Progenitor cell of endocrine pancreas (in vitro differentiated cells): Measurements from ENCODE around the gene CDH15. TPM values are rescaled to one million over a fixed set of nuclear protein-coding genes. Genes with fewer than 3 reads are reported as not detected.

Source experiments
- DNase-seq: peaks from one replicate; pipeline ENCODE4 v3.0.0; 2021; ENCODE audit warnings: low spot score; ENCODE audit not compliant: unreplicated experiment
- H3K27ac Mint-ChIP-seq: 2 replicates; pipeline ENCODE4 v1.8.0; 2021; ENCODE audit warnings: mild to moderate bottlenecking, moderate library complexity, mixed read lengths
- H3K27me3 Mint-ChIP-seq: 2 replicates; pipeline ENCODE4 v1.8.0; 2021; ENCODE audit warnings: mixed read lengths
- H3K36me3 Mint-ChIP-seq: 2 replicates; pipeline ENCODE4 v1.8.0; 2022; ENCODE audit warnings: mixed read lengths; ENCODE audit not compliant: insufficient read depth
- H3K4me1 Mint-ChIP-seq: 2 replicates; pipeline ENCODE4 v1.8.0; 2021; ENCODE audit warnings: low read depth, mixed read lengths
- H3K4me3 Mint-ChIP-seq: 2 replicates; pipeline ENCODE4 v1.8.0; 2021; ENCODE audit warnings: low read depth, mild to moderate bottlenecking, moderate library complexity, mixed read lengths
- H3K9me3 Mint-ChIP-seq: 2 replicates; pipeline ENCODE4 v1.8.0; 2021; ENCODE audit warnings: low read depth, mixed read lengths
- total RNA-seq: library from RNA; stranded (reverse); gene quantifications from 2 replicates; pipeline ENCODE4 v1.2.1, GENCODE V29; 2021
- TF ChIP-seq, protein P1 (sequence below): fragments of 200-600 bp; sonication (generic); IDR thresholded peaks from one replicate; pipeline ENCODE4 v1.5.0; 2021; ENCODE audit warnings: antibody characterized with exemption, mild to moderate bottlenecking; ENCODE audit not compliant: unreplicated experiment

CDH15 gene
- total RNA-seq, 1 donor from 2014 or later: not detected

DNA sequence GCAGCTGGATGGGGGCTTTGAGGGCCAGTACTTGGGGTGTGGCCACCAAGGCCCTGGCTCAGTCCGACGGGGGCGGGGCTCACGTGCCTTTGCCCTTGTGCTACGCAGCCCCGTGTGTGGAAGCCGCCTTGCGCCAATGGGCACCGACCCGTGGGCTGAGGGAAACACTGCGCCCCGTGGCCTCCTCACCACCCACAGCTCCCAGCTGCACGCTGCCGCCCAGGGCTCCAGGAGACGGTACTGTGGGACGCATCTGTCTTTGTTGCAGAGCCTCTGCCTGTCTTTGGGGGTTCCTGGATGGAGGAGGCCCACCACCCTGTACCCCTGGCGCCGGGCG is 7.6 kb downstream of the CDH15 start:
- Mint-ChIP-seq H3K27ac (no peak overlapping the region), H3K27me3 (peaks cover 18% of the 10 kb centered on the region), H3K4me1 (no peaks in the 10 kb centered on the region), H3K4me3 (no peak overlapping the region), H3K36me3 (no peaks in the 10 kb centered on the region), H3K9me3 (no peaks in the 10 kb centered on the region)
- TF ChIP-seq, protein P1, sequence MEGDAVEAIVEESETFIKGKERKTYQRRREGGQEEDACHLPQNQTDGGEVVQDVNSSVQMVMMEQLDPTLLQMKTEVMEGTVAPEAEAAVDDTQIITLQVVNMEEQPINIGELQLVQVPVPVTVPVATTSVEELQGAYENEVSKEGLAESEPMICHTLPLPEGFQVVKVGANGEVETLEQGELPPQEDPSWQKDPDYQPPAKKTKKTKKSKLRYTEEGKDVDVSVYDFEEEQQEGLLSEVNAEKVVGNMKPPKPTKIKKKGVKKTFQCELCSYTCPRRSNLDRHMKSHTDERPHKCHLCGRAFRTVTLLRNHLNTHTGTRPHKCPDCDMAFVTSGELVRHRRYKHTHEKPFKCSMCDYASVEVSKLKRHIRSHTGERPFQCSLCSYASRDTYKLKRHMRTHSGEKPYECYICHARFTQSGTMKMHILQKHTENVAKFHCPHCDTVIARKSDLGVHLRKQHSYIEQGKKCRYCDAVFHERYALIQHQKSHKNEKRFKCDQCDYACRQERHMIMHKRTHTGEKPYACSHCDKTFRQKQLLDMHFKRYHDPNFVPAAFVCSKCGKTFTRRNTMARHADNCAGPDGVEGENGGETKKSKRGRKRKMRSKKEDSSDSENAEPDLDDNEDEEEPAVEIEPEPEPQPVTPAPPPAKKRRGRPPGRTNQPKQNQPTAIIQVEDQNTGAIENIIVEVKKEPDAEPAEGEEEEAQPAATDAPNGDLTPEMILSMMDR: no peak
- no peak for DNase-seq

DNA sequence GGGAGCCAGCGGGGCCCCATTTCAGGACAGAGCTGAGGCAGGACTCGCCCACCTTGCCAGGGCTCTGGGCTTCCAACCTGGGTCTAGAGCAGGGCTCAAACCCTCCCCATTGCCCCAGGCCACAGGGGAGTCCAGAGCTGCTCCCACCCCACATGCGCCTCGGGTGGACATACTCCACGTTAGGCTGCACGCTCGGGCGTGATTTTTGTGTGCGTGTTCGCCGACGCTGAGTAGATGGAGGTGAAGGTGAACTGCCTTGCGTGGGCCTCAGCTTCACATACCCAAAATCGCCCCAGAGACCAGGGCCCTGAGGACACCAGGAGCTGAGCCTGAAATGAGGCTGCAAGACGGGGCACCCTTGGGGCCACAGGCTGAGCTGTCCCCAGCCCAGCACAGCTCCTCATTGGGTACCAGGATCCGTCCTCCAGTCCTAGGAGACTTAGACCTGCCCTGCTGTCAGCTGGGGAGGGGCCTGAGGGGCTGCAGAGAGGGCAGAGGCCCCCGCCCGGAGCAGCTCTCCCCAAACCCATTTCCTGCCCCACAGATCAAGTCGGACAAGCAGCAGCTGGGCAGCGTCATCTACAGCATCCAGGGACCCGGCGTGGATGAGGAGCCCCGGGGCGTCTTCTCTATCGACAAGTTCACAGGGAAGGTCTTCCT is 8.2 kb downstream of the CDH15 start:
- no peak for DNase-seq
- Mint-ChIP-seq H3K27me3 (peaks cover 16% of the 10 kb centered on the region), H3K4me3 (no peak overlapping the region), H3K4me1 (no peaks in the 10 kb centered on the region), H3K9me3 (no peaks in the 10 kb centered on the region), H3K27ac (no peak overlapping the region), H3K36me3 (no peaks in the 10 kb centered on the region)
- TF ChIP-seq, protein P1: no peak

DNA sequence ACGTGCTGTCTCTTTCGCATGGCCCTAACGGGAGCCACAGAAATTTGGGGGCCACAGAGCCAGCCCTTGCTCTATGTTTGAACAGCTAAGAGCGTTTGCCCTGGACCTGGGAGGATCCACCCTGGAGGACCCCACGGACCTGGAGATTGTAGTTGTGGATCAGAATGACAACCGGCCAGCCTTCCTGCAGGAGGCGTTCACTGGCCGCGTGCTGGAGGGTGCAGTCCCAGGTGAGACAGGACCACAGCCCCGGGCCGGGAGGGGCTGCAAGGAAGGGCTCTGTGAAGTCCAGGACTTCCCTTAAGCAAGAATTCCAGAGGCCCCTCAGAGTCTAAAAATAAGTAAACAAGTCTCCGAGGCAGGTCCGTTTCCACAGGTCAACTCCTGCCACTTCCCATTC is 11.9 kb downstream of the CDH15 start:
- Mint-ChIP-seq H3K4me1 (no peaks in the 10 kb centered on the region), H3K27me3 (peaks cover 19% of the 10 kb centered on the region), H3K4me3 (no peak overlapping the region), H3K27ac (no peak overlapping the region), H3K9me3 (no peaks in the 10 kb centered on the region), H3K36me3 (no peaks in the 10 kb centered on the region)
- TF ChIP-seq, protein P1: no peak
- no peak for DNase-seq

DNA sequence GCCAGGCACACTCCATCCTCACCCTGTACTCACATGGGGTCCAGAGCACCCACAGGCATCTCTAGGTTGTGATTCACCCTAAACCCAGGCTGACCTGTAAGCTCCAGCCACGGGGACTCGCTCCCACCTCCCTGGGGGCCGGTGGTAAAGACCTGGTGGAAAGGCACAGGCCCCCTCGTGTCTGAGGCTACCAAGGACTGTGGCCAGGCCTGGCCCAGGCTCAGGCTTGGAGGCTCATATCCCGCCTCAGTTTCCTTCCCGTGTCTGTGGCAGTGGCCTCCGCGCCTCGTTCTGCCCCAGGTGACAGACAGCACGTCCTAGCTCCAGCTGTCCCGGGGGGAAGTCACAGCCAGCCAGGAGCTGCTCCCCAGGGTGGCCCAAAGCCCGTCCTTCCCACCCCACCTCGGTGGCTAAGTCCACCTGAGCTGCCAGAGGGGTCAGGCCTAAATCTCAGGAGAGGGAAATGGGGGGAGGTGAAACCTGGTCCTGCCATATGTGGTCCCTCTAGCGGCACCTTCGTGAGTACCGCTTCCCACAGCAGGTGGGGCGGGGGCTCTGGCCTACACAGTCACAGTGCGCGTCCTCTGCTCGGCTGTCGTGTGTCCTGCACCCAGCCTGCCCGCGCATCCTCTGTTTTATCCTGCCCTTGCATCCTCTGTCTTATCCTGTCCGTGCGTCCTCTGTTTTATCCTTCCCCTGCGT is 12.6 kb downstream of the CDH15 start:
- H3K4me1 Mint-ChIP-seq: no peaks in the 10 kb centered on the region
- H3K9me3 Mint-ChIP-seq: no peaks in the 10 kb centered on the region
- no peak overlapping the region for H3K27ac Mint-ChIP-seq
- DNase-seq: no peak
- TF ChIP-seq, protein P1: no peak
- no peaks in the 10 kb centered on the region for H3K36me3 Mint-ChIP-seq
- H3K27me3 Mint-ChIP-seq: peaks cover 20% of the 10 kb centered on the region
- no peak overlapping the region for H3K4me3 Mint-ChIP-seq

- no peaks in the 10 kb centered on the region for H3K4me1 Mint-ChIP-seq
These were observed 13.1 kb downstream of the CDH15 start for GRCh38 chr16:89184677-89184932.

More at GRCh38 chr16:89184677-89184932, 13.1 kb downstream of the CDH15 start:
- Mint-ChIP-seq H3K4me3 (no peak overlapping the region), H3K9me3 (no peaks in the 10 kb centered on the region), H3K27ac (no peak overlapping the region), H3K36me3 (no peaks in the 10 kb centered on the region), H3K27me3 (peaks cover 25% of the 10 kb centered on the region)
- DNase-seq: no peak
- TF ChIP-seq, protein P1: no peak
